Measurements from ENCODE around the gene USP22. TPM values are rescaled to one million over a fixed set of nuclear protein-coding genes. Genes with fewer than 3 reads are reported as not detected.

Gene USP22
- polyA plus RNA-seq, 4 donors = 25.5 to 96.4 (median 48.3) TPM

DNA sequence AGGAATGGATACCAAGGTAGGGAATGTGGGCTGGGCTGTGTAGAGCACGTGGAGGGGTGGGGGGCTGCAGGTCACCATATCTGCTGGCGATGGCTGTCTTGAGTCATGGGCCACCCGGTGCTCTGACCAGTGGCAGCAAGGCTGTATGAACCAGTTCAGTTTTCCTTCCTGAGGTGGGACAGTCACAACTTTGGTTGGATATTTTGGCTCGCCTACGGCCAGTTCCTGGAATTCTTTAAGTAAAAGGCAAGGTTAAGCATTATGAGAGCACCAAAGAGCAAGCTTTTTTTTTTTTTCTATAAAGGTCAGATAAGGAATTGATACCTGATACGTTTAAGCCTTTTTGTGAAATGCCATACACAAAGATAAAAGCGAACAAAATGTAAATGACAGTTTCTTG is 81.9 kb downstream of the USP22 start:
- Histone ChIP-seq H3K9me3 (ENCODE audit: control insufficient read depth in 2 of 2, insufficient read depth in 1 of 2, low read depth in 1 of 2, low read length in 1 of 2) (no peaks in the 10 kb centered on the region), H3K36me3 (ENCODE audit: control insufficient read depth in 3 of 3, insufficient read depth in 2 of 3, low read depth in 1 of 3, low read length in 3 of 3) (no peaks in the 10 kb centered on the region)

GRCh38 chr17:20955427-20956323 is 87.1 kb downstream of the USP22 start:
- no peaks in the 10 kb centered on the region for H3K4me1 ChIP-seq (ENCODE audit: control insufficient read depth in 3 of 3, insufficient read depth in 2 of 3, low read depth in 1 of 3, low read length in 2 of 3)
- H3K27ac ChIP-seq (ENCODE audit: low read depth in 1 of 3, low read length in 2 of 3) = no peak overlapping the region
- H3K36me3 ChIP-seq (ENCODE audit: control insufficient read depth in 3 of 3, insufficient read depth in 2 of 3, low read depth in 1 of 3, low read length in 3 of 3) = no peaks in the 10 kb centered on the region
- H3K27me3 ChIP-seq (ENCODE audit: control insufficient read depth in 3 of 3, insufficient read depth in 3 of 3, low read length in 3 of 3) = peaks cover 0 to 2% (median 0%) of the 10 kb centered on the region in 3 donors
- H3K9me3 ChIP-seq (ENCODE audit: control insufficient read depth in 2 of 2, insufficient read depth in 1 of 2, low read depth in 1 of 2, low read length in 1 of 2) = no peaks in the 10 kb centered on the region
- peak; percentile 77 for FAIRE-seq
- H3K4me3 ChIP-seq (ENCODE audit: low read depth in 1 of 3, low read length in 3 of 3) = no peak overlapping the region
- WGBS, 3 donors = 53 to 61% (median 57%) methylated on average over 6 of the region's 6 CpGs
- peak; percentile 51 to 65 for DNase-seq

More for the DNA sequence above, 81.9 kb downstream of the USP22 start:
- Histone ChIP-seq H3K4me1 (ENCODE audit: control insufficient read depth in 3 of 3, insufficient read depth in 2 of 3, low read depth in 1 of 3, low read length in 2 of 3) (no peaks in the 10 kb centered on the region), H3K4me3 (ENCODE audit: low read depth in 1 of 3, low read length in 3 of 3) (no peak overlapping the region), H3K27ac (ENCODE audit: low read depth in 1 of 3, low read length in 2 of 3) (no peak overlapping the region), H3K27me3 (ENCODE audit: control insufficient read depth in 3 of 3, insufficient read depth in 3 of 3, low read length in 3 of 3) (peaks cover 0 to 2% (median 0%) of the 10 kb centered on the region in 3 donors)
- WGBS, 3 donors = 79 to 88% (median 86%) methylated on average over 7 of the region's 7 CpGs
- FAIRE-seq = no peak
- no peak for DNase-seq

DNA sequence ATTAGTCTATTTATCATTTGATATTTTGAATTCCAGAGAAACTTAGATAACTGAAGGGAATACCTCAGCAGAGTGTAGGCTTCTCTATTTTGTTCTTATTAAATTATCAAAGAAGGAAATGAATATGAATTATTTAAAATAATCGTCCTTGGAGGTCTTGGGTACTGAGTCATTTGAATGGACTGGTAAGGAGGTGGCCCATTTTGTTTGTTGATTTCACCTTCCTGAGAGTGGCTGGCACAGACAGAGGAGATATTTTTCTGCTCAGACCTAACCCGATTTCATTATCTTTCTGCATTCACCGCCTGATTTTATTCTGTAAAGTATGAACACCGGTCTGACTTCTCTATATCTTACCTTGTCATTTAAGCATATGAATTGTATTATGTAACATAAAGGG is 88.0 kb downstream of the USP22 start:
- H3K27me3 ChIP-seq (ENCODE audit: control insufficient read depth in 3 of 3, insufficient read depth in 3 of 3, low read length in 3 of 3) = peaks cover 0 to 2% (median 0%) of the 10 kb centered on the region in 3 donors
- FAIRE-seq (no peak), DNase-seq (no peak)
- no peaks in the 10 kb centered on the region for H3K36me3 ChIP-seq (ENCODE audit: control insufficient read depth in 3 of 3, insufficient read depth in 2 of 3, low read depth in 1 of 3, low read length in 3 of 3)
- H3K9me3 ChIP-seq (ENCODE audit: control insufficient read depth in 2 of 2, insufficient read depth in 1 of 2, low read depth in 1 of 2, low read length in 1 of 2) = no peaks in the 10 kb centered on the region
- no peaks in the 10 kb centered on the region for H3K4me1 ChIP-seq (ENCODE audit: control insufficient read depth in 3 of 3, insufficient read depth in 2 of 3, low read depth in 1 of 3, low read length in 2 of 3)
- H3K4me3 ChIP-seq (ENCODE audit: low read depth in 1 of 3, low read length in 3 of 3) = no peak overlapping the region
- H3K27ac ChIP-seq (ENCODE audit: low read depth in 1 of 3, low read length in 2 of 3) = no peak overlapping the region
- WGBS, 3 donors = 73 to 79% (median 74%) methylated on average over 4 of the region's 4 CpGs

DNA sequence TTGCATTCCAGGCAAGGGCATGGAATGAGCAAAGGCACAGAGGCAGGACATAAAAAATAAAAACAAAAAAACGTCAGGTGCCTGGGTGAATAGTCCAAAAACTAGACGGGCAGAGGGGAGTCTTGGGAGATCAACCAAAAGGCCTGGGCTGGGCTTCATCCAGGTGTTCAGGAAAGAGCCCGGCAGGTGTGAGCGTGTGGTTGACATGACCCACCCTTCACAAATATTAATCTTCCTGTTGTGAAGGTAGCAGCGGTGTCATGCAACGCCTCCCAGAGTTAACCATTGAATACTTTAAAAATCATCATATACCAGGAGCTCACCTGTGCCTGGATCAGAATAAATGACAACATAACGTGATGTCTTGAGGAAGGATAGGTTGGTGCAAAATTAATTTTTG is 90.6 kb downstream of the USP22 start:
- no peak for FAIRE-seq
- DNase-seq = peak; percentile 35 to 40
- WGBS, 3 donors = 12 to 64% (median 39%) methylated on average over 7 of the region's 7 CpGs
- Histone ChIP-seq H3K4me1 (ENCODE audit: control insufficient read depth in 3 of 3, insufficient read depth in 2 of 3, low read depth in 1 of 3, low read length in 2 of 3) (no peaks in the 10 kb centered on the region), H3K36me3 (ENCODE audit: control insufficient read depth in 3 of 3, insufficient read depth in 2 of 3, low read depth in 1 of 3, low read length in 3 of 3) (no peaks in the 10 kb centered on the region), H3K9me3 (ENCODE audit: control insufficient read depth in 2 of 2, insufficient read depth in 1 of 2, low read depth in 1 of 2, low read length in 1 of 2) (no peaks in the 10 kb centered on the region), H3K27me3 (ENCODE audit: control insufficient read depth in 3 of 3, insufficient read depth in 3 of 3, low read length in 3 of 3) (peaks cover 0 to 2% (median 0%) of the 10 kb centered on the region in 3 donors), H3K4me3 (ENCODE audit: low read depth in 1 of 3, low read length in 3 of 3) (no peak overlapping the region), H3K27ac (ENCODE audit: low read depth in 1 of 3, low read length in 2 of 3) (no peak overlapping the region)

Other genes starting within 250 kb of the USP22 start
- 10 to 100 TPM; 23.5 to 33.7 (median 27.8) TPM for gene DHRS7B, start 84.0 kb upstream of the USP22 start, polyA plus RNA-seq
- gene TMEM11, start 171.2 kb upstream of the USP22 start, polyA plus RNA-seq = 10 to 100 TPM; 21.5 to 38.7 (median 26.9) TPM
- gene NATD1, start 210.4 kb upstream of the USP22 start, polyA plus RNA-seq = 1 to 10 TPM; 2.4 to 7.5 (median 2.9) TPM
- 10 to 100 TPM; 48.5 to 98.2 (median 73.7) TPM for gene MAP2K3, start 241.7 kb upstream of the USP22 start, polyA plus RNA-seq